ENCODE measurements around the gene SUGCT. TPM values are rescaled to one million over a fixed set of nuclear protein-coding genes. Genes with fewer than 3 reads are reported as not detected.

The SUGCT gene
- total and polyA plus RNA-seq, 2 of the 8 experiments (the other 6 are each of a cell fraction or from before 2014, with no cell fraction given): 2.8 to 5.4 TPM

DNA sequence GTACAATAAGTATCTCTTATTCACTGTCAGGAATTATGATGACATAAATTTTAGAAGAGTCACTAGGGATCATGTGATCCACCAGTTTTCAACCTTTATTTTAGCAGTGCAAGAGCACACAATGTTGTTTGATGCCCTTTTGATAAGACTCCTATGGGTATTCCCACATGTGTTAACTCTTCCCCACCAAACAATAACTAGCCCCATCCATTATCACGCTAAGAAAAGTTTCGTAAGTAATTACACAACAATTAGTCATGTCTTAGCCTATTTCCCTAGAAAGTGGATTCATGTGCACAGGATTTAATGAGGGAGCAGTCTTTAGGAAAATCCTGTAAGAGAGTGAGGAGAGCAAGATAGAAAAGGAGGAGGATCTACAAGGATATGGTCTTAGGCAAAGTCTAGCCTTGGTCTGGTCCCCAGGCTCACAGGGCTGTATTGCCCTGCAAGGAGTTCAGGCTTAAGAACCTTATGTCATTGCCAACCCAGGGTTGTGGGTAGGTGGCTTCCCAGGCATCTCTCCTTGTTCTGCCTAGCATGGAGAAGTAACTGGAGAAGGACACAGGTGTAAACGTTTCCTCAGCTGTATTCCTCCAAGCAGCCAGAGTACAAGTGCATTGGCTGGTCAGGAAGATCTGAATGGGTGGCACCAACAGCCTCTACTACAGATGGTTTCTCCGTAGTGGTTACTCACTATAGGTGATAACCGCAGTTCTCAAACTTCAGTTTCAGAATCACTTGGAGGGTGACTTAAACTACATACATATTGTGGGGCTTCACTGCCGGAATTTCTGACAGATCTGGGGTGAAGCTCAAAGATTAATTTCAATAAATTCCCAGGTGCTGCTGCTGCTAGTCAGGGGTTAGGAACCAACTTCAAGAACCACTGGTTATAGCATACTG lies 574.5 kb downstream of the SUGCT start (continued):
- TF ChIP-seq KDM5A (IDR thresholded peaks at IDR 0.05; ENCODE audit: low read length): no peak
- TF ChIP-seq CBX8 (IDR thresholded peaks at IDR 0.05; ENCODE audit: borderline replicate concordance, low read depth, low read length): no peak
- no peak for TF ChIP-seq SAP30 (IDR thresholded peaks at IDR 0.05; ENCODE audit: insufficient read depth, insufficient replicate concordance, low read length)
- TF ChIP-seq CREB1 (IDR thresholded peaks at IDR 0.05): no peak
- no peak for TF ChIP-seq BACH1 (IDR thresholded peaks at IDR 0.05; ENCODE audit: low read length)
